A549 (cell line): ENCODE results near the gene USP6NL. TPM values are rescaled to one million over a fixed set of nuclear protein-coding genes. Genes with fewer than 3 reads are reported as not detected.

Source experiments
- ATAC-seq, 2 experiments: fragments of 200-7000 bp in 1 of 2; fragments of >200 bp in 1 of 2; cut with Nextera tagmentation in 1 of 2; cut with Tn5 transposase in 1 of 2; 3 replicates each; pipeline versions ENCODE4 v1.8.0 to v1.9.1; 2018 to 2020; ENCODE audit warnings: mild to moderate bottlenecking in 1 of 2, moderate library complexity in 1 of 2
- CTCF ChIA-PET: fragments of 300-600 bp; sonication (Branson Sonifier 250); formaldehyde crosslinking; extraction: SDS; loops from one replicate; lab custom pipeline; 2021; ENCODE audit warnings: antibody characterized with exemption, inconsistent platforms; lab: Yijun Ruan, JAX
- POLR2A ChIA-PET: fragments of 350-600 bp; formaldehyde crosslinking; extraction: SDS; loops from one replicate; lab custom pipeline; 2021; ENCODE audit warnings: antibody characterized with exemption, inconsistent platforms; lab: Yijun Ruan, JAX
- DNase-seq, 2 experiments: peaks; one replicate each; pipeline versions ENCODE4 v3.0.0 to v3.0.0-alpha.2; 2011 to 2016; ENCODE audit warnings: low read depth in 1 of 2, low spot score in 1 of 2
- FAIRE-seq: peaks from 2 replicates; lab custom pipeline; 2011; peaks lifted over from hg19 to GRCh38; lab: Jason Lieb, UNC
- H3K27ac ChIP-seq, 2 experiments: fragments of >200 bp; sonication (Bioruptor Twin); formaldehyde crosslinking; 3 replicates each; pipeline ENCODE4 v1.5.1; 2016 to 2017
- H3K4me1 ChIP-seq: fragments of >200 bp; sonication (Bioruptor Twin); formaldehyde crosslinking; 3 replicates; pipeline ENCODE4 v1.6.1; 2016
- H3K4me2 ChIP-seq: fragments of >200 bp; sonication (Bioruptor Twin); formaldehyde crosslinking; 3 replicates; pipeline ENCODE4 v1.6.1; 2016
- H3K4me3 ChIP-seq: fragments of >200 bp; sonication (Bioruptor Twin); formaldehyde crosslinking; 3 replicates; pipeline ENCODE4 v1.5.1; 2016
- H3K9me3 ChIP-seq: fragments of >200 bp; sonication (Bioruptor Twin); formaldehyde crosslinking; 3 replicates; pipeline ENCODE4 v1.6.1; 2016
- ATOH8 ChIP-seq: fragments of 250-450 bp; sonication (Bioruptor Pico); IDR thresholded peaks from 2 replicates; pipeline ENCODE4 v1.5.0; 2020; ENCODE audit warnings: low read depth, mild to moderate bottlenecking, moderate library complexity
- CHD4 ChIP-seq: fragments of 200-600 bp; sonication (generic); IDR thresholded peaks from 2 replicates; pipeline ENCODE4 v1.6.1; 2016; ENCODE audit warnings: antibody characterized with exemption, mild to moderate bottlenecking, borderline replicate concordance
- EP300 ChIP-seq, 2 experiments: fragments of >200 bp; sonication (Bioruptor Twin); formaldehyde crosslinking; IDR thresholded peaks; 2 replicates in 1 of 2; 3 replicates in 1 of 2; pipeline ENCODE4 v1.6.1; 2016 to 2017
- ESRRA ChIP-seq: fragments of 150-350 bp; IDR thresholded peaks from 2 replicates; pipeline ENCODE4 v1.6.1; 2014; ENCODE audit warnings: mild to moderate bottlenecking, low read length, borderline replicate concordance
- FOSL2 ChIP-seq, 2 experiments: fragments of 450-650 bp in 1 of 2; fragments of >200 bp in 1 of 2; sonication (Bioruptor Twin) in 1 of 2; formaldehyde crosslinking; IDR thresholded peaks; 2 replicates each; pipeline versions ENCODE4 v1.5.0 to v1.6.1; 2016 to 2020; ENCODE audit warnings: mild to moderate bottlenecking in 1 of 2, moderate library complexity in 1 of 2
- HOXB13 ChIP-seq: fragments of 250-450 bp; sonication (Bioruptor Pico); IDR thresholded peaks from 2 replicates; pipeline ENCODE4 v1.5.0; 2020; ENCODE audit warnings: low read depth, mild to moderate bottlenecking, moderate library complexity
- HOXB5 ChIP-seq: fragments of 250-450 bp; sonication (Bioruptor Pico); IDR thresholded peaks from 2 replicates; pipeline ENCODE4 v1.5.0; 2020; ENCODE audit warnings: mild to moderate bottlenecking, moderate library complexity
- NPAS2 ChIP-seq: fragments of 250-450 bp; sonication (Bioruptor Pico); IDR thresholded peaks from 2 replicates; pipeline ENCODE4 v1.8.0; 2022; ENCODE audit warnings: mild to moderate bottlenecking, moderate library complexity, borderline replicate concordance
- RAD21 ChIP-seq, 2 experiments: fragments of >200 bp in 1 of 2; sonication (Bioruptor Twin) in 1 of 2; formaldehyde crosslinking in 1 of 2; IDR thresholded peaks in 1 of 2; conservative IDR thresholded peaks in 1 of 2; 2 replicates in 1 of 2; 3 replicates in 1 of 2; pipeline ENCODE4 v1.6.1; 2012 to 2018; ENCODE audit warnings: inconsistent platforms in 1 of 2
- RARB ChIP-seq: fragments of 250-450 bp; sonication (Bioruptor Pico); IDR thresholded peaks from 2 replicates; pipeline ENCODE4 v1.8.0; 2021; ENCODE audit warnings: mild to moderate bottlenecking, moderate library complexity
- RNF2 ChIP-seq: fragments of 200-600 bp; sonication (generic); IDR thresholded peaks from 2 replicates; pipeline ENCODE4 v1.6.1; 2016; ENCODE audit warnings: low read depth, mild to moderate bottlenecking, antibody characterized with exemption, moderate library complexity, borderline replicate concordance
- SMC3 ChIP-seq: fragments of >200 bp; sonication (Bioruptor Twin); formaldehyde crosslinking; IDR thresholded peaks from 3 replicates; pipeline ENCODE4 v1.6.1; 2018; ENCODE audit warnings: inconsistent platforms
- TP53 ChIP-seq: fragments of 250-450 bp; sonication (Bioruptor Pico); IDR thresholded peaks from 2 replicates; pipeline ENCODE4 v1.5.0; 2021; ENCODE audit warnings: mild to moderate bottlenecking, moderate library complexity
- ZC3H11A ChIP-seq: fragments of 450-650 bp; IDR thresholded peaks from 2 replicates; pipeline ENCODE4 v1.6.1; 2014; ENCODE audit warnings: antibody characterized with exemption, mild to moderate bottlenecking
- ZFP36 ChIP-seq: fragments of 450-650 bp; IDR thresholded peaks from 2 replicates; pipeline ENCODE4 v1.6.1; 2014; ENCODE audit warnings: borderline replicate concordance; ENCODE audit not compliant: partially characterized antibody
- ZSCAN20 ChIP-seq: fragments of 250-450 bp; sonication (Bioruptor Pico); IDR thresholded peaks from 2 replicates; pipeline ENCODE4 v1.8.0; 2022; ENCODE audit warnings: mild to moderate bottlenecking, moderate library complexity
- whole genome bisulfite sequencing: methylation state at CpG from one replicate; pipeline ENCODE4 v1.1.6; 2017; ENCODE audit errors: missing lambda C conversion rate; 5-methylcytosine and 5-hydroxymethylcytosine counted together
- polyA plus RNA-seq, 4 experiments: library from polyadenylated mRNA; depleted of rRNA in 3 of 4; stranded (reverse); fragments of >200 nt; fragmentation: RNase III in 1 of 4; extraction: RNeasy Plus Mini Kit Qiagen cat#74134 plus additional on column Dnase treatment in 1 of 4; gene quantifications; 2 replicates in 3 of 4; 3 replicates in 1 of 4; pipeline ENCODE4 v1.2.3, GENCODE V29; 2011 to 2017
- TF ChIP-seq, protein P1 (sequence below): IDR thresholded peaks from 2 replicates; pipeline ENCODE4 v1.6.1; 2012
- TF ChIP-seq, protein P2 (sequence below): IDR thresholded peaks from 2 replicates; pipeline ENCODE4 v1.6.1; 2012; ENCODE audit warnings: low read depth, borderline replicate concordance
- TF ChIP-seq, protein P3 (sequence below): fragments of >200 bp; sonication (Bioruptor Twin); formaldehyde crosslinking; IDR thresholded peaks from 3 replicates; pipeline ENCODE4 v1.5.1; 2016

Gene USP6NL
- polyA plus RNA-seq, 2 of the 4 experiments (the other 2 are of a cell fraction) = 10.6 to 18.2 TPM

DNA sequence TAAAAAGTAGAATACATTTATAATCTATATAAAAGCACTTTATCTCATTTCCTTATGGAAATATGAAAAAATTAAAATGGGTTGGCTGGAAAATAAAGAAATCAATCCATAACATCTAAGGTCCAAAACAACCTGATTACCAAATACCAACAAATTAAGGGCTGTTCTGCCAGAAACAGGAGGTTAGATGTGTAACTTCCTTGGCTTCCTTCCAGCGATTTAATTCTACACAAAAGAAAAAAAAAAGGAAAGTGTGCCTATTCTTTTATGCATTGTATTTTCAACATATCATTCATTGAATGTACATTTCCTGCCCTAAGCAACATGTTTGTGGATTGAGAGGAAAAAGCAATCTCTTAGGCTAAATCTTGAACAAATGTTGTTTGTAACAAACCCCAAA, 36.2 kb upstream of the USP6NL start:
- DNase-seq = no peak
- no peak overlapping the region for H3K27ac ChIP-seq
- no peaks in the 10 kb centered on the region for H3K9me3 ChIP-seq
- no peak overlapping the region for H3K4me2 ChIP-seq
- H3K4me3 ChIP-seq = no peak overlapping the region
- TF ChIP-seq, protein P1, sequence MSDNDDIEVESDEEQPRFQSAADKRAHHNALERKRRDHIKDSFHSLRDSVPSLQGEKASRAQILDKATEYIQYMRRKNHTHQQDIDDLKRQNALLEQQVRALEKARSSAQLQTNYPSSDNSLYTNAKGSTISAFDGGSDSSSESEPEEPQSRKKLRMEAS = no peak
- ChIA-PET CTCF (interaction anchor here (1.1 kb wide), 1 partner anchor 55 kb away, joined by 5 read pairs; no protein-coding TSS in a partner anchor), POLR2A (no interaction called here)
- ATAC-seq = no peak
- 2% methylated on average over 1 of the region's 1 CpG for WGBS
- peaks cover 5% of the 10 kb centered on the region; the same call in 2 of the 3 replicates for H3K4me1 ChIP-seq
- FAIRE-seq = no peak

DNA sequence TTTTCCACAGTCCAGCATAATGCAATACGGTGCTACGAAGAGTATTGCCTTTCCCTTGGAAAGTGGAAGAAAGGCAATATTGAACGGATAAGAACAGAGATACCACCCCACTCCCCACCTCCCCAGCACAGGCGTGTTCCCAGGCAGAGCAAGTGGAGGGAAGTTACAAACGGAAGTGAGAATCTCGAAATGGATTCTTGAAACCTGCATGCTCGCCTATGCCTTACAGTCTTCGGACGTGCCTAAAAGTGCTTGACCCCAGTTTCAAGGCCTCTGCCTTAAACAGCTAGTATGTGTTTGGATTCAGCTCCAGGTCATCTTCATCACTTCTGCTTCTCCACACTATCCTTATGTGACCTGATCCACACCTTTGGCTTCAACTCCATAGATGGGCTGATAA, 35.0 kb upstream of the USP6NL start:
- WGBS = 79% methylated on average over 9 of the region's 9 CpGs
- no peaks in the 10 kb centered on the region for H3K9me3 ChIP-seq
- ATAC-seq = no peak
- no peak for FAIRE-seq
- TF ChIP-seq, protein P2, sequence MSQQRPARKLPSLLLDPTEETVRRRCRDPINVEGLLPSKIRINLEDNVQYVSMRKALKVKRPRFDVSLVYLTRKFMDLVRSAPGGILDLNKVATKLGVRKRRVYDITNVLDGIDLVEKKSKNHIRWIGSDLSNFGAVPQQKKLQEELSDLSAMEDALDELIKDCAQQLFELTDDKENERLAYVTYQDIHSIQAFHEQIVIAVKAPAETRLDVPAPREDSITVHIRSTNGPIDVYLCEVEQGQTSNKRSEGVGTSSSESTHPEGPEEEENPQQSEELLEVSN = no peak
- no peak for TF ChIP-seq ZFP36
- no peak for TF ChIP-seq TP53 (CRISPR knock-in tag)
- no peak for TF ChIP-seq NPAS2 (CRISPR knock-in tag)
- no peak for TF ChIP-seq FOSL2 (IDR thresholded peaks at IDR 0.05)
- no peak for TF ChIP-seq FOSL2 (CRISPR knock-in tag; IDR thresholded peaks at IDR 0.05)
- TF ChIP-seq ZC3H11A = no peak
- TF ChIP-seq ZSCAN20 = no peak
- TF ChIP-seq, all 56 proteins: peak for 0
- POLR2A ChIA-PET = no interaction called here
- CTCF ChIA-PET = interaction anchor here (0.6 to 1.0 kb wide), 2 partner anchors 111 to 132 kb away, joined by 3 to 4 read pairs; no protein-coding TSS in a partner anchor
- H3K4me1 ChIP-seq = peaks cover 5% of the 10 kb centered on the region; the same call in 2 of the 3 replicates
- H3K4me2 ChIP-seq = no peak overlapping the region
- no peak overlapping the region for H3K27ac ChIP-seq
- no peak overlapping the region for H3K4me3 ChIP-seq
- DNase-seq = no peak

DNA sequence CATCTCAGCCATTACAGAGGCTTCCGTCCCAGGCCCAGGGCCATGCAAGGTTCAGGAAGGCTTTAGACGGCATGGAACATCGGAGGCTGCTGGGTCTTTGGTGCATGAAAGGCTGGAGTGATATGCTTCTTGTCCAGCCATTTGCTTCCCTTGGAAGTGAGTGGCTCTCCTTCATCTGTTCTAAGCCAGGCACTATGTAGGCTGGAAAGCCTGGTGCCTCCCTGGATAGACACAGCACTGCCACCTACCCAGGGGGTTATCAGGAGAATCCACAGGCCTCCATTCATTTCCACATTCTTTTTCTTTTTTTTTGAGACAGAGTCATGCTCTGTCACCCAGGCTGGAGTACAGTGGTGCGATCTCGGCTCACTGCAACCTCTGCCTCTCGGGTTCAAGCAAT, 31.6 kb upstream of the USP6NL start:
- 82% methylated on average over 6 of the region's 6 CpGs for WGBS
- H3K4me2 ChIP-seq = no peak overlapping the region
- CTCF ChIA-PET = interaction anchor here (0.6 kb wide), 1 partner anchor 33 kb away, joined by 3 read pairs; no protein-coding TSS in a partner anchor
- TF ChIP-seq SMC3 (no peak), RNF2 (no peak), HOXB13 (no peak), HOXB5 (CRISPR knock-in tag) (no peak), RARB (CRISPR knock-in tag) (no peak), CHD4 (no peak), RAD21 (conservative IDR thresholded peaks at IDR 0.05 in 1 of 2, IDR thresholded peaks at IDR 0.05 in 1 of 2) (no peak), ESRRA (no peak), ATOH8 (CRISPR knock-in tag) (no peak), NPAS2 (CRISPR knock-in tag) (no peak), ZC3H11A (no peak), EP300 (IDR thresholded peaks at IDR 0.05) (no peak)
- TF ChIP-seq, protein P1 = no peak
- TF ChIP-seq, protein P2 = no peak
- TF ChIP-seq, protein P3, sequence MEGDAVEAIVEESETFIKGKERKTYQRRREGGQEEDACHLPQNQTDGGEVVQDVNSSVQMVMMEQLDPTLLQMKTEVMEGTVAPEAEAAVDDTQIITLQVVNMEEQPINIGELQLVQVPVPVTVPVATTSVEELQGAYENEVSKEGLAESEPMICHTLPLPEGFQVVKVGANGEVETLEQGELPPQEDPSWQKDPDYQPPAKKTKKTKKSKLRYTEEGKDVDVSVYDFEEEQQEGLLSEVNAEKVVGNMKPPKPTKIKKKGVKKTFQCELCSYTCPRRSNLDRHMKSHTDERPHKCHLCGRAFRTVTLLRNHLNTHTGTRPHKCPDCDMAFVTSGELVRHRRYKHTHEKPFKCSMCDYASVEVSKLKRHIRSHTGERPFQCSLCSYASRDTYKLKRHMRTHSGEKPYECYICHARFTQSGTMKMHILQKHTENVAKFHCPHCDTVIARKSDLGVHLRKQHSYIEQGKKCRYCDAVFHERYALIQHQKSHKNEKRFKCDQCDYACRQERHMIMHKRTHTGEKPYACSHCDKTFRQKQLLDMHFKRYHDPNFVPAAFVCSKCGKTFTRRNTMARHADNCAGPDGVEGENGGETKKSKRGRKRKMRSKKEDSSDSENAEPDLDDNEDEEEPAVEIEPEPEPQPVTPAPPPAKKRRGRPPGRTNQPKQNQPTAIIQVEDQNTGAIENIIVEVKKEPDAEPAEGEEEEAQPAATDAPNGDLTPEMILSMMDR = no peak
- TF ChIP-seq, all 56 proteins: peak for 0
- POLR2A ChIA-PET = no interaction called here
- Histone ChIP-seq H3K9me3 (no peaks in the 10 kb centered on the region), H3K27ac (no peak overlapping the region), H3K4me1 (no peaks in the 10 kb centered on the region), H3K4me3 (no peak overlapping the region)
- DNase-seq (no peak), FAIRE-seq (no peak), ATAC-seq (no peak)
